Glutamatergic neuron (in vitro differentiated cells): ENCODE data around the gene CTAG1B. TPM values are rescaled to one million over a fixed set of nuclear protein-coding genes. Genes with fewer than 3 reads are reported as not detected.
"Not testable (repeated sequence)": the region's sequence is repeated elsewhere in the genome, so short reads cannot be mapped to it uniquely, and the experiment has no call there.

Source experiments
- DNase-seq: peaks from one replicate; pipeline ENCODE4 v3.0.0; 2022
- H3K27ac Mint-ChIP-seq: one replicate; pipeline ENCODE4 v1.8.0; 2020; ENCODE audit warnings: mild to moderate bottlenecking, mixed read lengths, inconsistent platforms; ENCODE audit not compliant: unreplicated experiment
- H3K27me3 Mint-ChIP-seq: one replicate; pipeline ENCODE4 v1.8.0; 2020; ENCODE audit warnings: mild to moderate bottlenecking, moderate library complexity, mixed read lengths, inconsistent platforms; ENCODE audit not compliant: unreplicated experiment
- H3K36me3 Mint-ChIP-seq: one replicate; pipeline ENCODE4 v1.8.0; 2020; ENCODE audit warnings: mild to moderate bottlenecking, mixed read lengths, inconsistent platforms; ENCODE audit not compliant: unreplicated experiment
- H3K4me1 Mint-ChIP-seq: one replicate; pipeline ENCODE4 v1.8.0; 2020; ENCODE audit warnings: mild to moderate bottlenecking, low read depth, mixed read lengths, inconsistent platforms; ENCODE audit not compliant: unreplicated experiment
- H3K4me3 Mint-ChIP-seq: one replicate; pipeline ENCODE4 v1.8.0; 2020; ENCODE audit warnings: mild to moderate bottlenecking, mixed read lengths, inconsistent platforms; ENCODE audit not compliant: unreplicated experiment
- H3K9me3 Mint-ChIP-seq: one replicate; pipeline ENCODE4 v1.8.0; 2020; ENCODE audit warnings: mild to moderate bottlenecking, moderate library complexity, mixed read lengths, inconsistent platforms; ENCODE audit not compliant: unreplicated experiment
- CTCF ChIP-seq: fragments of 200-600 bp; sonication (generic); IDR thresholded peaks from one replicate; pipeline ENCODE4 v1.5.0; 2021; ENCODE audit not compliant: partially characterized antibody, unreplicated experiment
- total RNA-seq: library from RNA; stranded (reverse); fragmentation: NEBNext Ultra II Directional; extraction: Animal tissue kit (Norgen Biotek cat#: 25700); gene quantifications from one replicate; pipeline ENCODE4 v1.2.1, GENCODE V29; 2021; ENCODE audit not compliant: unreplicated experiment

Gene CTAG1B
- total RNA-seq, 1 donor from 2014 or later: not detected

- Mint-ChIP-seq H3K36me3 (peaks cover 5% of the 10 kb centered on the region), H3K4me3 (no peak overlapping the region), H3K9me3 (no peaks in the 10 kb centered on the region), H3K27ac (no peak overlapping the region), H3K27me3 (no peaks in the 10 kb centered on the region), H3K4me1 (no peaks in the 10 kb centered on the region)
- DNase-seq: no peak
- TF ChIP-seq CTCF: no peak
Observed at GRCh38 chrX:154654372-154654771, 35.3 kb upstream of the CTAG1B start.

GRCh38 chrX:154653413-154653812 is 34.3 kb upstream of the CTAG1B start, which contains the start of gene CTAG2:
TSS of gene CTAG2 (minus strand) at chrX:154653579. CDS start at chrX:154653515, 64 bp downstream.
- H3K36me3 Mint-ChIP-seq, H3K27ac Mint-ChIP-seq: not testable (repeated sequence)

GRCh38 chrX:154653048-154653401 is 33.9 kb upstream of the CTAG1B start:
- H3K27me3 Mint-ChIP-seq: no peaks in the 10 kb centered on the region
- no peaks in the 10 kb centered on the region for H3K36me3 Mint-ChIP-seq
- no peaks in the 10 kb centered on the region for H3K9me3 Mint-ChIP-seq

More at GRCh38 chrX:154653413-154653812, 34.3 kb upstream of the CTAG1B start, which contains the start of gene CTAG2:
- H3K27me3 Mint-ChIP-seq, H3K4me3 Mint-ChIP-seq, DNase-seq, H3K4me1 Mint-ChIP-seq, H3K9me3 Mint-ChIP-seq: not testable (repeated sequence)

GRCh38 chrX:154652311-154653047 is 33.4 kb upstream of the CTAG1B start:
- no peak for DNase-seq
- Mint-ChIP-seq H3K36me3 (no peaks in the 10 kb centered on the region), H3K9me3 (no peaks in the 10 kb centered on the region), H3K4me1 (no peaks in the 10 kb centered on the region), H3K4me3 (no peak overlapping the region), H3K27me3 (no peaks in the 10 kb centered on the region), H3K27ac (no peak overlapping the region)
- TF ChIP-seq CTCF: no peak

More at GRCh38 chrX:154653048-154653401, 33.9 kb upstream of the CTAG1B start:
- no peak for TF ChIP-seq CTCF
- Mint-ChIP-seq H3K27ac (no peak overlapping the region), H3K4me3 (no peak overlapping the region), H3K4me1 (no peaks in the 10 kb centered on the region)
- no peak for DNase-seq

GRCh38 chrX:154650221-154650510 is 31.1 kb upstream of the CTAG1B start:
- no peaks in the 10 kb centered on the region for H3K4me1 Mint-ChIP-seq
- no peak overlapping the region for H3K27ac Mint-ChIP-seq
- no peaks in the 10 kb centered on the region for H3K27me3 Mint-ChIP-seq
- H3K9me3 Mint-ChIP-seq: no peaks in the 10 kb centered on the region
- H3K4me3 Mint-ChIP-seq: no peak overlapping the region
- H3K36me3 Mint-ChIP-seq: no peaks in the 10 kb centered on the region
- TF ChIP-seq CTCF: no peak
- DNase-seq: no peak
